Astrocyte of the spinal cord (primary cell): ENCODE results near the gene MMGT1.
A peak's percentile ranks its signal among the peaks of the same experiment; 100 is the strongest.

ENCODE experiments used
- DNase-seq: peaks from one replicate; pipeline ENCODE4 v3.0.0; 2011; ENCODE audit warnings: low read depth, low spot score
- H3K4me3 ChIP-seq: 2 replicates; pipeline ENCODE4 v1.5.1; 2011; ENCODE audit warnings: low read depth, mild to moderate bottlenecking, low read length, moderate library complexity
- CTCF ChIP-seq: IDR thresholded peaks from 2 replicates; pipeline ENCODE4 v1.5.1; 2012; ENCODE audit warnings: low read depth, mild to moderate bottlenecking, low read length, inconsistent platforms
- in situ Hi-C: cut with HindIII; loops from 2 replicates; pipeline ENCODE4 v1.10.0; 2017; ENCODE audit warnings: low sequenced_read_pairs

MMGT1 gene

GRCh38 chrX:135981010-135981409 is 7.2 kb upstream of the MMGT1 start:
- no peak for TF ChIP-seq CTCF
- H3K4me3 ChIP-seq = no peak overlapping the region
- in situ Hi-C loops = no loop called here
- DNase-seq = no peak

GRCh38 chrX:135977611-135978010 is 3.8 kb upstream of the MMGT1 start:
- H3K4me3 ChIP-seq = no peak overlapping the region
- DNase-seq = peak; percentile 12
- TF ChIP-seq CTCF = no peak
- in situ Hi-C loops = no loop called here

- in situ Hi-C loops = no loop called here
- H3K4me3 ChIP-seq = no peak overlapping the region
- DNase-seq = no peak
- TF ChIP-seq CTCF = no peak
Observed at GRCh38 chrX:135975421-135975820, 1.6 kb upstream of the MMGT1 start.

- in situ Hi-C loops = no loop called here
- DNase-seq = peak; percentile 55
- TF ChIP-seq CTCF = no peak
- peak overlapping the region; percentile 18 for H3K4me3 ChIP-seq
Observed at GRCh38 chrX:135974279-135974856, 580 bp upstream of the MMGT1 start.

GRCh38 chrX:135973025-135973547 is 702 bp downstream of the MMGT1 start:
- H3K4me3 ChIP-seq = peak overlapping the region; percentile 83
- in situ Hi-C loops = no loop called here
- TF ChIP-seq CTCF = peak; percentile 20
- DNase-seq = peak; percentile 8

- no peak for TF ChIP-seq CTCF
- in situ Hi-C loops = no loop called here
- no peak overlapping the region for H3K4me3 ChIP-seq
- no peak for DNase-seq
Observed at GRCh38 chrX:135951291-135951690, 22.5 kb downstream of the MMGT1 start.

- no peak for TF ChIP-seq CTCF
- no peak for DNase-seq
- in situ Hi-C loops = no loop called here
- no peak overlapping the region for H3K4me3 ChIP-seq
Observed at GRCh38 chrX:135944486-135944885, 29.3 kb downstream of the MMGT1 start.
